Activated naive CD4-positive, alpha-beta T cell treated with anti-CD3 and anti-CD28 coated beads, Interleukin-2, amount 50 U/mL, for 16 hours (primary cell): ENCODE results near the gene SYNGR3.

ENCODE experiments used
- DNase-seq: peaks from one replicate; pipeline ENCODE4 v3.0.0-alpha.2; 2020

Gene SYNGR3

GRCh38 chr16:1992704-1993317 is 3.0 kb downstream of the SYNGR3 start:
- DNase-seq: no peak

GRCh38 chr16:1993731-1994131 is 4.0 kb downstream of the SYNGR3 start:
- no peak for DNase-seq

GRCh38 chr16:1997494-1998359 is 8.0 kb downstream of the SYNGR3 start:
- DNase-seq: no peak

GRCh38 chr16:1998360-1998835 is 8.6 kb downstream of the SYNGR3 start:
- no peak for DNase-seq

GRCh38 chr16:1998852-1999801 is 9.4 kb downstream of the SYNGR3 start:
- no peak for DNase-seq

- DNase-seq: no peak
These were observed 10.2 kb downstream of the SYNGR3 start for GRCh38 chr16:1999866-2000514.

- DNase-seq: peak; percentile 4
These were observed 11.3 kb downstream of the SYNGR3 start for GRCh38 chr16:2001035-2001434.

GRCh38 chr16:2001456-2002355 is 11.9 kb downstream of the SYNGR3 start:
- DNase-seq: peak; percentile 4

GRCh38 chr16:2002406-2003230 is 12.8 kb downstream of the SYNGR3 start:
- DNase-seq: no peak

GRCh38 chr16:2003231-2003826 is 13.6 kb downstream of the SYNGR3 start:
- no peak for DNase-seq

GRCh38 chr16:2003827-2004641 is 14.3 kb downstream of the SYNGR3 start:
- peak; percentile 90 for DNase-seq

- no peak for DNase-seq
These were observed 15.2 kb downstream of the SYNGR3 start for GRCh38 chr16:2004795-2005517.

GRCh38 chr16:2005646-2006045 is 15.9 kb downstream of the SYNGR3 start:
- no peak for DNase-seq

GRCh38 chr16:2006317-2006716 is 16.5 kb downstream of the SYNGR3 start:
- DNase-seq: no peak

- no peak for DNase-seq
These were observed 17.5 kb downstream of the SYNGR3 start for GRCh38 chr16:2007081-2007836.

- DNase-seq: no peak
These were observed 18.3 kb downstream of the SYNGR3 start for GRCh38 chr16:2008009-2008526.

- DNase-seq: no peak
These were observed 18.9 kb downstream of the SYNGR3 start for GRCh38 chr16:2008631-2009163.
